HL-60 (cell line): ENCODE results near the gene RPS8.
"Not testable (repeated sequence)": the region's sequence is repeated elsewhere in the genome, so short reads cannot be mapped to it uniquely, and the experiment has no call there.

ENCODE experiments used
- DNase-seq, 2 experiments: peaks; one replicate each; pipeline ENCODE4 v3.0.0-alpha.2; 2010 to 2020; ENCODE audit warnings: low read depth in 1 of 2, low spot score in 1 of 2
- H3K27ac ChIP-seq: fragments of 250-450 bp; sonication (Bioruptor Pico); replicated peaks from 2 replicates; pipeline ENCODE4 v1.5.1; 2020; ENCODE audit warnings: mild to moderate bottlenecking, moderate library complexity
- H3K27me3 ChIP-seq: fragments of 250-450 bp; sonication (Bioruptor Pico); 2 replicates; pipeline ENCODE4 v1.5.1; 2021; ENCODE audit warnings: mild to moderate bottlenecking, moderate library complexity; ENCODE audit not compliant: insufficient read depth, poor library complexity, severe bottlenecking
- H3K4me3 ChIP-seq: replicated peaks from 2 replicates; pipeline ENCODE4 v1.5.1; 2011; ENCODE audit warnings: mild to moderate bottlenecking, control low read depth, low read length; ENCODE audit not compliant: insufficient read depth
- GABPA ChIP-seq: IDR thresholded peaks from 2 replicates; pipeline ENCODE4 v1.6.1; 2012; ENCODE audit warnings: low read depth
- POLR2AphosphoS5 ChIP-seq: IDR thresholded peaks from 2 replicates; pipeline ENCODE4 v1.6.1; 2012; ENCODE audit warnings: low read depth
- SPI1 ChIP-seq: IDR thresholded peaks from 2 replicates; pipeline ENCODE4 v1.6.1; 2012; ENCODE audit warnings: low read depth, mild to moderate bottlenecking, borderline replicate concordance
- TF ChIP-seq, protein P1 (sequence below): IDR thresholded peaks from one replicate; pipeline ENCODE4 v1.5.1; 2011; ENCODE audit warnings: low read length, control low read depth, inconsistent platforms; ENCODE audit not compliant: insufficient read depth
- TF ChIP-seq, protein P2 (sequence below): IDR thresholded peaks from 2 replicates; pipeline ENCODE4 v1.6.1; 2012; ENCODE audit warnings: low read depth; ENCODE audit not compliant: insufficient replicate concordance

The RPS8 gene

DNA sequence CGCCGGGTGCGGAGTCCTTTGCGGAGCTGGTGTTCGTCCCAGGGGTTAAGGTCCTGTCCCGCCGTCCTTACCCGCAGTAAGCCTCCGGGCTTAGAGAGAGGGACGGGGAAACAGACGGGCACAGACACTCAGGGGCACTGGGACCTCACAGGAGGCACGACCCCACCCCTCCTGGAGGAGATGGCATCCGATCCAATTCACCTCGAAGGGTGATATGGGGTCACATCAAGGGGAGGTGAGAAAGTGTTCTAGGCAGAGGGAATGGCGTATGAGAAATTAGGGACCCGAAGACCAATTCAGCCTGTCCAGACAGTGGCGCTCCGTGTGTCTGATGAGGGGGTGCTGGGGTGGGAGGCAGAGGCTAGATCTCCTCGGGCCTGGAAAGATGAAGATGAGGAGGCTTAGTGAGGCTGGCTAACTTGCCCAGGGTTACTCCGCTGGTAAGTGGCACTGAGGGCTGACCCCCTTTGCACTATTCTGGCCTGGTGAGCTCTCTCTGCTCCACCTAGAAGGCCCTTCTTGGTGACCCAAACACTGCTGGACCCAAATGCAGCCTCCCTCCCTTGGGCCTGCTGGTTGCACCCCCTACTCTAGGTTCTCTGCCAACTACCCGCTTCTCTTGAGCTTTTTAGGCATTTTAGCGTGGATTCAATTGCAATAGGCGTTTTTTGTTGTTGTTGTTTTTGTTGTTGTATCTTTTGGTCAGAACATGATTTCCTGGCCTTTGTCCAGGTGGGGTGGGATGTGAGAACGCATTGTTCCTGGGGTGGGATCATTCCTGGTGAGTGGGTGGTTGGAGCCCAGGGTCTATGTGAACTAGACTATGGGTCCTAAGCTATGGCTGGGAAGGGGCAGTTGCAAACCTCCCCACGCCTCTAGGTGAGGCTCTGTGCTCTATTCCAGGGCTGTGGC, 45.2 kb downstream of the RPS8 start:
- peak overlapping the region; percentile 44 for H3K4me3 ChIP-seq
- no peak for TF ChIP-seq GABPA
- TF ChIP-seq, protein P1, sequence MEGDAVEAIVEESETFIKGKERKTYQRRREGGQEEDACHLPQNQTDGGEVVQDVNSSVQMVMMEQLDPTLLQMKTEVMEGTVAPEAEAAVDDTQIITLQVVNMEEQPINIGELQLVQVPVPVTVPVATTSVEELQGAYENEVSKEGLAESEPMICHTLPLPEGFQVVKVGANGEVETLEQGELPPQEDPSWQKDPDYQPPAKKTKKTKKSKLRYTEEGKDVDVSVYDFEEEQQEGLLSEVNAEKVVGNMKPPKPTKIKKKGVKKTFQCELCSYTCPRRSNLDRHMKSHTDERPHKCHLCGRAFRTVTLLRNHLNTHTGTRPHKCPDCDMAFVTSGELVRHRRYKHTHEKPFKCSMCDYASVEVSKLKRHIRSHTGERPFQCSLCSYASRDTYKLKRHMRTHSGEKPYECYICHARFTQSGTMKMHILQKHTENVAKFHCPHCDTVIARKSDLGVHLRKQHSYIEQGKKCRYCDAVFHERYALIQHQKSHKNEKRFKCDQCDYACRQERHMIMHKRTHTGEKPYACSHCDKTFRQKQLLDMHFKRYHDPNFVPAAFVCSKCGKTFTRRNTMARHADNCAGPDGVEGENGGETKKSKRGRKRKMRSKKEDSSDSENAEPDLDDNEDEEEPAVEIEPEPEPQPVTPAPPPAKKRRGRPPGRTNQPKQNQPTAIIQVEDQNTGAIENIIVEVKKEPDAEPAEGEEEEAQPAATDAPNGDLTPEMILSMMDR, result no peak
- TF ChIP-seq SPI1, result no peak
- no peak for TF ChIP-seq POLR2AphosphoS5
- TF ChIP-seq, protein P2, sequence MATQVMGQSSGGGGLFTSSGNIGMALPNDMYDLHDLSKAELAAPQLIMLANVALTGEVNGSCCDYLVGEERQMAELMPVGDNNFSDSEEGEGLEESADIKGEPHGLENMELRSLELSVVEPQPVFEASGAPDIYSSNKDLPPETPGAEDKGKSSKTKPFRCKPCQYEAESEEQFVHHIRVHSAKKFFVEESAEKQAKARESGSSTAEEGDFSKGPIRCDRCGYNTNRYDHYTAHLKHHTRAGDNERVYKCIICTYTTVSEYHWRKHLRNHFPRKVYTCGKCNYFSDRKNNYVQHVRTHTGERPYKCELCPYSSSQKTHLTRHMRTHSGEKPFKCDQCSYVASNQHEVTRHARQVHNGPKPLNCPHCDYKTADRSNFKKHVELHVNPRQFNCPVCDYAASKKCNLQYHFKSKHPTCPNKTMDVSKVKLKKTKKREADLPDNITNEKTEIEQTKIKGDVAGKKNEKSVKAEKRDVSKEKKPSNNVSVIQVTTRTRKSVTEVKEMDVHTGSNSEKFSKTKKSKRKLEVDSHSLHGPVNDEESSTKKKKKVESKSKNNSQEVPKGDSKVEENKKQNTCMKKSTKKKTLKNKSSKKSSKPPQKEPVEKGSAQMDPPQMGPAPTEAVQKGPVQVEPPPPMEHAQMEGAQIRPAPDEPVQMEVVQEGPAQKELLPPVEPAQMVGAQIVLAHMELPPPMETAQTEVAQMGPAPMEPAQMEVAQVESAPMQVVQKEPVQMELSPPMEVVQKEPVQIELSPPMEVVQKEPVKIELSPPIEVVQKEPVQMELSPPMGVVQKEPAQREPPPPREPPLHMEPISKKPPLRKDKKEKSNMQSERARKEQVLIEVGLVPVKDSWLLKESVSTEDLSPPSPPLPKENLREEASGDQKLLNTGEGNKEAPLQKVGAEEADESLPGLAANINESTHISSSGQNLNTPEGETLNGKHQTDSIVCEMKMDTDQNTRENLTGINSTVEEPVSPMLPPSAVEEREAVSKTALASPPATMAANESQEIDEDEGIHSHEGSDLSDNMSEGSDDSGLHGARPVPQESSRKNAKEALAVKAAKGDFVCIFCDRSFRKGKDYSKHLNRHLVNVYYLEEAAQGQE, result peak; percentile 5
- H3K27me3 ChIP-seq, result no peaks in the 10 kb centered on the region
- peak overlapping the region; percentile 100 for H3K27ac ChIP-seq
- no peak for DNase-seq

DNA sequence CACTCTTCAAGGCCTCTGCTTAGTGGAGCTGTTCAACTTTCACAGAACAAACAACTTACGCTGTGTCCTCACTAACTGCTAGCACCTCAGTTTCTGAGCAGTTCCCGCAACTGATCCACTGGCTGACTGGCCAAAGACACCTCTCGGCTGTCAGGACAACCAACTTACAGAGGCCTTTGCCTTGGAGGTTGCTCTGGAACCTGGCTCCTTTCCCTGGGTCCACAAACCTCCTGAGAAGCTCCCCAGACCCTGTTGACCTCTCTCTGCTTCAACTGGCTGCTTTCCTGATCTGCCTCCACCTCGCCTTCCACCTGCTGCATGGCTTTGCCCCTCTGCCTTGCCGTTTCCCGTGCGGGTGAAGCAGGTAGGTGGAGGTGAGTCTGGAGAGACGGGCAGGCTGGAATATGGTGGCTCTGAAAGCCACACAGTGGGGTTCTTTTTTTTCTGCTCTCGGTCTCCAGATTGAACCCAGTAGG, 45.9 kb downstream of the RPS8 start:
- no peaks in the 10 kb centered on the region for H3K27me3 ChIP-seq
- no peak overlapping the region for H3K27ac ChIP-seq
- DNase-seq, result no peak
- no peak overlapping the region for H3K4me3 ChIP-seq
- TF ChIP-seq SPI1, result no peak

DNA sequence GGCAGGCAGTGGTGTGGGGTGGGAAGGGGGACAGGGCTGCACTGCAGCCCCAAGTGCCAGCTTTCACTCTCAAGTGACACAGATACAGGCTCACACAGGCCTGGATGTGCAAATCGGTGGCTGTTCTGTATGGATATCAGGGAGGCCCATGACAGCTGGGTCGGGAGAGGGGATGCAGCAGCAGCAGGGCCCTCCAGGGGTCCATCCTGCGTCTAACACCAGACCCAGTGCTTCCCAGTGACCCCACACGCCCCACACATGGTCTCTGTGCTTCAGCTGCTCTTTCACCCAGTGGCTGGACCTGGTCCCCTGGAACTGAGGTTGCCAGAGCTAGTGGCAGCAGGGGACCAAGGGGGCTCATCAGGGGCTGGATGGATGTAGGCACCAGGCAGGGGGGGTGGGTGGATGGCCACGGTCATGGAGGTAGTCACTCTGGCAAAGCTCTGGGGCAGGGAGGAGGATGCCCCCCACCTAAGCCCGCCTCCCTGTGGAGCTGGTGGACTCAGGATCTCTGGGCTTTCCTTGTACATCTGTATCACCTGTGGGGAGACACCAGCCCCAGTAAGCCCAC, 46.9 kb downstream of the RPS8 start:
- Histone ChIP-seq H3K27me3 (no peaks in the 10 kb centered on the region), H3K27ac (no peak overlapping the region), H3K4me3 (no peak overlapping the region)
- DNase-seq, result no peak
- TF ChIP-seq SPI1 (no peak), POLR2AphosphoS5 (no peak), GABPA (no peak)
- TF ChIP-seq, protein P1, result no peak
- TF ChIP-seq, protein P2, result no peak

DNA sequence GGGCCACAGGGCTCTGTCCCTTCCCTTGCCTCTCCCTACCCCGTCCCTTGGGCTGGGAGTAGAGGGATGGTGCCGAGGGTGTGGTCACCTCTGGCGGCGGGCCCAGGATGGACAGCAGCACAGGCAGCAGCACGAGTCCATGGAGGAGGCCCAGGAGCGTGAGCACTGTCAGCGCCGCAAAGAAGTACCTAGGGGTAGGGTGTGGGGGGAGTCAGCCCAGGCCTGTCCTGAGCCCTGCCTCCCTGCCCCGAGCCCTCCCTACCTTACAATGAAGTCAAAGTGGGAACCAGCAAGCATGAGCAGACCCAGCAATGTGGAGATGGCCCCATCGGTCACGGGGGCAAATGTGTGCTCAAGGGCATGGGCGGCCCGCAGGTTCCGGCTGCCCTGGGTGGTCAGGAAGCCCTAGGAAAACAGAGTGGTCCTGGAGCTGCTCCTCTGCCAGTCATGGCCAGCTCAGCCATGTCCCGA, 47.7 kb downstream of the RPS8 start:
- DNase-seq, result no peak
- Histone ChIP-seq H3K27ac (no peak overlapping the region), H3K4me3 (no peak overlapping the region), H3K27me3 (no peaks in the 10 kb centered on the region)
- TF ChIP-seq GABPA, result no peak
- TF ChIP-seq SPI1, result no peak
- TF ChIP-seq POLR2AphosphoS5, result no peak
- TF ChIP-seq, protein P2, result no peak
- TF ChIP-seq, protein P1, result no peak

DNA sequence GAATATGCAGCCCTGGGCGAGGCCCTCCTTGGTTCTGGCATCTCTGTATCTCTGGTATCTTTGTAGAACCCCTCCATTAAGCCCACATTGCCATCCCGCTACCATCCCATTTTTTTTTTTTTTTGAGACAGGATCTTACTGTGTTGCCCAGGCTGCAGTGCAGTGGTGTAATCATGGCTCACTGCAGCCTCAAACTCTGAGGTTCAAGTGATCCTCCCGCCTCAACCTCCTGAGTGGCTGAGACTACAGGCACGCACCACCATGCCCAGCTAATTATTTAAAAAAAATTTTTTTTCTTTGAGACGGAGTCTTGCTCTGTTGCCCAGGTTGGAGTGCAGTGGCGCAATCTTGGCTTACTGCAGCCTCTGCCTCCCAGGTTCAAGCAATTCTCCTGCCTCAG, 49.1 kb downstream of the RPS8 start:
- H3K27ac ChIP-seq, H3K27me3 ChIP-seq, H3K4me3 ChIP-seq, DNase-seq: not testable (repeated sequence)
